ENCODE measurements around the gene FBLL1.

GRCh38 chr5:168552146-168552545 lies 23.0 kb downstream of the FBLL1 start:
- TF ChIP-seq EZH2phosphoT487 (IDR thresholded peaks at IDR 0.05; ENCODE audit: borderline replicate concordance, low read length) (no peak), CTCF (IDR thresholded peaks at IDR 0.05; ENCODE audit: low read depth, low read length, poor library complexity, severe bottlenecking) (no peak)

Data from DOHH2 (cell line).